BLaER1 (cell line): ENCODE measurements around the gene ELMOD3.

Experiments used
- H3K27ac ChIP-seq: shearing (Covaris generic); formaldehyde crosslinking; 2 replicates; pipeline ENCODE4 v1.8.1; 2022
- H3K27me3 ChIP-seq: shearing (Covaris generic); formaldehyde crosslinking; 2 replicates; pipeline ENCODE4 v1.8.1; 2022
- H3K36me3 ChIP-seq: shearing (Covaris generic); formaldehyde crosslinking; 2 replicates; pipeline ENCODE4 v1.8.1; 2022
- H3K4me1 ChIP-seq: shearing (Covaris generic); formaldehyde crosslinking; 2 replicates; pipeline ENCODE4 v1.8.1; 2022
- H3K4me2 ChIP-seq: shearing (Covaris generic); formaldehyde crosslinking; 2 replicates; pipeline ENCODE4 v1.8.1; 2022
- H3K4me3 ChIP-seq: shearing (Covaris generic); formaldehyde crosslinking; 2 replicates; pipeline ENCODE4 v1.8.1; 2022
- H3K9ac ChIP-seq: shearing (Covaris generic); formaldehyde crosslinking; 2 replicates; pipeline ENCODE4 v1.8.1; 2022
- H3K9me3 ChIP-seq: shearing (Covaris generic); formaldehyde crosslinking; 2 replicates; pipeline ENCODE4 v1.8.1; 2022
- H4K20me1 ChIP-seq: shearing (Covaris generic); formaldehyde crosslinking; 2 replicates; pipeline ENCODE4 v1.8.1; 2022
- Cebpa-rat ChIP-seq: shearing (Covaris generic); IDR thresholded peaks from 2 replicates; pipeline ENCODE4 v1.8.1; 2022

Gene ELMOD3

DNA sequence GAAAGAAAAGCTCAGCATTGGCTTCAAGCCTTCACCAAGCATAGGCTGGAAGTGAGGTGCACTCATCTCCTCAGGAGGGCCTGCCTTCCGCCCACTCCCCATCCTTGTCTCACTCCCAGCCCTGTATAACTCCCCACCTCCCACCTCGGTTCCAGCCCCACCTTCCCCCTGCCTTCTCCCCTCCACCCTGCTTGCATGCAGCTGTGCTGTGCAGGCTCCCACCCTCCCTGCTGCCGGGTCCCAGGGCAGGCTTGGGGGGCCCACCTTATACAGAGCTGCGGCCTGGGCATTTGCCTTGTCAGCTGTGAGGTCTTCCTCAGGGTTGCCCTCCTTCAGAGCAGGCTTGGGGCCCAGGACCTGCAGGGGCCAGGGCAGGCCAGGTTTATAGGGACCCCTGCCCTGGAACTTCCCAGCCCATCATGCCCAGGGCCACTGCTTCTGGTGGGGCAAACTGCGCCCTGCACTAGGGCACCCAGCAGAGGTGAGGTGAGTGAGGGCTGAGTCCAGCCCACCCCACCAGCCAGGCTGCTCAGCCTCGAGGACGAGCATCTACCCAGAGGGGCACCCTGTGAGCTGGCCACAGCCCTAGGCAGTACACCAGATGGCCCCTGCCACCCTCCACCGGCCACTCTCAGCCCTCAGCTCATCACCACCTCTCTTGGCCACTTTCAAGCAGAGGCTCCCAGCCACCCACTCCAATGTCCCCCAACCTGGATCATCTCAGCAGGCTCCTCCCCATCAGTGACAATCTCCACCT lies 44.0 kb downstream of the ELMOD3 start:
- H3K4me3 ChIP-seq: no peak overlapping the region
- TF ChIP-seq Cebpa-rat: no peak
- H4K20me1 ChIP-seq: no peaks in the 10 kb centered on the region
- H3K27ac ChIP-seq: peak overlapping the region; percentile 18; the same call in 1 of the 2 replicates
- H3K27me3 ChIP-seq: no peaks in the 10 kb centered on the region
- H3K4me1 ChIP-seq: peaks cover 29% of the 10 kb centered on the region
- 0 out of 2 replicates have a peak overlapping the region, but pooled peaks have one; percentile 12 for H3K9ac ChIP-seq
- H3K4me2 ChIP-seq: no peak overlapping the region
- H3K36me3 ChIP-seq: peaks cover 82% of the 10 kb centered on the region
- peaks cover 5% of the 10 kb centered on the region; the same call in 1 of the 2 replicates for H3K9me3 ChIP-seq

DNA sequence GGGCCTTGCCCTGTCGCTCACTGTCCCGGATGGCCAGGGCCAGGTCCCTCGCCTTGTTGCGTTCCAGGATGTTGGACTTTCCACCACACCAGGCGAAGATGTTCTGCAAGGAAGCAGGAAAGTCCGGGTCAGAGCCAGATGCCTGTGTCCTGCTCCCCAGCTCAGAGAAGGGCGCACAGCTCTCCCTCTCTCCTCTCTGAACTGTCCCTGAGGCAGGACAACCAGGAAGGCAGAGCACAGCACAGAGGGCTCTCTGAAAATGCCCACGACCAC lies 44.5 kb downstream of the ELMOD3 start:
- peaks cover 77% of the 10 kb centered on the region for H3K36me3 ChIP-seq
- no peaks in the 10 kb centered on the region for H3K27me3 ChIP-seq
- no peak for TF ChIP-seq Cebpa-rat
- H3K9ac ChIP-seq: no peak overlapping the region
- H4K20me1 ChIP-seq: no peaks in the 10 kb centered on the region
- peaks cover 9% of the 10 kb centered on the region; the same call in 1 of the 2 replicates for H3K9me3 ChIP-seq
- no peak overlapping the region for H3K27ac ChIP-seq
- no peak overlapping the region for H3K4me3 ChIP-seq
- peaks cover 26% of the 10 kb centered on the region for H3K4me1 ChIP-seq
- H3K4me2 ChIP-seq: no peak overlapping the region

DNA sequence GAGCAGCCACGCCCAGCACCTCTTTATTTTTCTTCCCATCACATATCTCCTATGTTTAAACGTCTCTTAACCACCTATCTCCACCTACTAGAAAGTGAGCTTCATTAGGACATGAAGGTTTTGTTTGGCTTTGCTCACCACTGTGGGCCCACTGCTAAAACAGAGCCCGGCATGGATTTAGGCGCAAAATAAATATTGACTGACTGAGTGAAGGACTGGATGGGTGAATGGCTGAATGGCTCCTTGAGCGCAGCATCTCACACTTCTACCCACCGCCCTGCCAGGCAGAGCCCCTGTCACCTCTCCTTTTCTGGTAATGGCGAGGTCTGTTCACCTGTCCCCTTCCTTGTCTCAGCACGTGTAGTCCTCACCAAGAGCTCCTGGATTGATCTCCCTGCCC lies 45.5 kb downstream of the ELMOD3 start:
- H3K4me1 ChIP-seq: peaks cover 33% of the 10 kb centered on the region
- H3K27ac ChIP-seq: no peak overlapping the region
- no peak overlapping the region for H3K4me3 ChIP-seq
- peaks cover 9% of the 10 kb centered on the region; the same call in 1 of the 2 replicates for H3K9me3 ChIP-seq
- H4K20me1 ChIP-seq: no peaks in the 10 kb centered on the region
- no peak for TF ChIP-seq Cebpa-rat
- no peaks in the 10 kb centered on the region for H3K27me3 ChIP-seq
- no peak overlapping the region for H3K4me2 ChIP-seq
- peaks cover 68% of the 10 kb centered on the region for H3K36me3 ChIP-seq
- H3K9ac ChIP-seq: no peak overlapping the region

DNA sequence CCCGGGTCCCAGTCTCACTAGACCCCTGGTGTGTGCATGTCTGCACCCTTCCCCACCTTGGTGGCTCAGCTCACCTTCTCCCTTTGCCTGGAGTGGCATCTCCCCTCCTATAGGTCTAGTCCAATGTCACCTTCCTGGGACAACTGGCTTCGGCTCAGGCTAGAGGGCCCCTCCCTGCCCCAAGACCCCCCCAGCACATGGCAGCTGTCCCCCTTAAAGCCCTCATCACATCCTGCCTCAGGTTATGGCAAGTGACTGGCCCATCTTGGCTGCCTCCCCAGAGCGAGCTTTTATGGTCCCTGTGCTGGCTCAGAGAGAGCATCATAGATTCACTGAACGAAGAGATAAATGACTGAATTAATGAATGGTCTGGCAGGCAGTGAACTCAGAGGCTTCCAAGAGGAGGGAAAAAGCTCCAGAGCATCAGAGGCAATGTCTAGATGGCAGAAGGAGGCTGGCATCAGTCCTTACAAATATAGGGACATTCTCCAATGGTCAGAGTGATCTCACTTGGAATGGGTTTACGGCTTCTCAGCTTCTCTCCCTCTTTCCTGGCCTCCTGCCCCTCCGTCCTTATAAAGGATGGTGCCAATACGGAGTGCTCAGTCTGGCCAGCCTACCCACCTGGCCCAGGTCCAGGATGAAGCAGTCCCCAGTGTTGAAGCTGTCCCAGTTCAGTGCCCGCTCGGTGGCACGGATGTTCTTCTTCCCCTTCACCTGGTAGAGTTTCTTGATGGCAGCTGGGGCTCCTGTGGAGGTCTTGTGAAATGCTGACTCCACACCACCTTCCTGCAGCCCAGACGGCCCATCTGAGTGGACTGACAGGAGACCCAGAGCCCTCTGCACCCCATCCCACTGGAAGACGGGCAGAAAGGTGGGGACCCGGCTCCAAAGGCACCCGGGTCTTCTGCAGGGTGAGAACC lies 46.2 kb downstream of the ELMOD3 start:
- H3K4me1 ChIP-seq: peaks cover 41% of the 10 kb centered on the region
- H3K9me3 ChIP-seq: peaks cover 9% of the 10 kb centered on the region; the same call in 1 of the 2 replicates
- H3K4me3 ChIP-seq: no peak overlapping the region
- H4K20me1 ChIP-seq: no peaks in the 10 kb centered on the region
- H3K9ac ChIP-seq: no peak overlapping the region
- TF ChIP-seq Cebpa-rat: no peak
- peak overlapping the region; percentile 65; the same call in 1 of the 2 replicates for H3K4me2 ChIP-seq
- peak overlapping the region; percentile 78 for H3K27ac ChIP-seq
- H3K36me3 ChIP-seq: peaks cover 60% of the 10 kb centered on the region
- H3K27me3 ChIP-seq: no peaks in the 10 kb centered on the region

DNA sequence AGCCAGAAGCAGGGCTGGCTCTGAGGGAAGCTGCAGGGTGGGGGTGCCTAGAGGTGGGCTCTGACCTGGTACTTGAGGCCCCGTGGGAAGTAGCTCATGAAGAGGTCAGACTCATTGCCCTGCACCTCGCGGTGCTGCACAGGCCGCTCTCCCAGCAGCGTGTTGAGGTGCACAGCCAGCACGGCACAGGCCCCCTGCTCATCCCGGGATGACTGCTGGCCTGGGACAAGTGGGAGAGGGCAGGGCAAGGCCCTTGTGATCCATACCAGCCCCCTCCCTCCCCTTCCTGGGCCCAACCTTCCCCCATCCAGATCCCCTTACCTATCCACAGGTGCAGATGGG lies 46.9 kb downstream of the ELMOD3 start:
- Histone ChIP-seq H3K4me2 (peak overlapping the region; percentile 65), H3K9ac (0 out of 2 replicates have a peak overlapping the region, but pooled peaks have one; percentile 48), H3K4me3 (no peak overlapping the region), H4K20me1 (no peaks in the 10 kb centered on the region), H3K9me3 (peaks cover 9% of the 10 kb centered on the region; the same call in 1 of the 2 replicates), H3K36me3 (peaks cover 54% of the 10 kb centered on the region), H3K27ac (peak overlapping the region; percentile 78), H3K27me3 (no peaks in the 10 kb centered on the region), H3K4me1 (peaks cover 47% of the 10 kb centered on the region)
- no peak for TF ChIP-seq Cebpa-rat

DNA sequence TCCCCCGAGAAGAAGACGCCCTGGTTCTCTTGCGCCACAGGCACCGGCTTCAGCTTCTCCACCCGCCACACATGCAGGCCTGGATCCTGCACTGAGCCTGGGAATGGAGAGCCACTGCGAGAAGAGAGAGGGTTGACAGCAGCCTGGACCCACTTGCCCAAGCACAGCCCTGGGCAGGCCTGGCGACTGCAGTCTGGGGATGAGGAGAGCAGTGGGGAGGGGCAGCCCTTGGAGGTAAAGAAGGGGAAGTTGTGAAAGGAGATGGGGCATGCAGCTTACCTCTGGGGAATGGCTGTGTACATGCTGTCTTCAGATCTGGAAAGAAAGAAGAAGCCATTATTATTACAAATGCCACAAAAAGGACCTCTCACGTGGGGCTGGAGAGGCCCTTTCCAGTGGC lies 47.3 kb downstream of the ELMOD3 start:
- Histone ChIP-seq H3K27me3 (no peaks in the 10 kb centered on the region), H3K4me3 (no peak overlapping the region), H3K36me3 (peaks cover 50% of the 10 kb centered on the region), H4K20me1 (no peaks in the 10 kb centered on the region), H3K9me3 (peaks cover 9% of the 10 kb centered on the region; the same call in 1 of the 2 replicates), H3K4me1 (peaks cover 51% of the 10 kb centered on the region), H3K4me2 (peak overlapping the region; percentile 65), H3K27ac (peak overlapping the region; percentile 78), H3K9ac (peak overlapping the region; percentile 48; the same call in 1 of the 2 replicates)
- no peak for TF ChIP-seq Cebpa-rat

DNA sequence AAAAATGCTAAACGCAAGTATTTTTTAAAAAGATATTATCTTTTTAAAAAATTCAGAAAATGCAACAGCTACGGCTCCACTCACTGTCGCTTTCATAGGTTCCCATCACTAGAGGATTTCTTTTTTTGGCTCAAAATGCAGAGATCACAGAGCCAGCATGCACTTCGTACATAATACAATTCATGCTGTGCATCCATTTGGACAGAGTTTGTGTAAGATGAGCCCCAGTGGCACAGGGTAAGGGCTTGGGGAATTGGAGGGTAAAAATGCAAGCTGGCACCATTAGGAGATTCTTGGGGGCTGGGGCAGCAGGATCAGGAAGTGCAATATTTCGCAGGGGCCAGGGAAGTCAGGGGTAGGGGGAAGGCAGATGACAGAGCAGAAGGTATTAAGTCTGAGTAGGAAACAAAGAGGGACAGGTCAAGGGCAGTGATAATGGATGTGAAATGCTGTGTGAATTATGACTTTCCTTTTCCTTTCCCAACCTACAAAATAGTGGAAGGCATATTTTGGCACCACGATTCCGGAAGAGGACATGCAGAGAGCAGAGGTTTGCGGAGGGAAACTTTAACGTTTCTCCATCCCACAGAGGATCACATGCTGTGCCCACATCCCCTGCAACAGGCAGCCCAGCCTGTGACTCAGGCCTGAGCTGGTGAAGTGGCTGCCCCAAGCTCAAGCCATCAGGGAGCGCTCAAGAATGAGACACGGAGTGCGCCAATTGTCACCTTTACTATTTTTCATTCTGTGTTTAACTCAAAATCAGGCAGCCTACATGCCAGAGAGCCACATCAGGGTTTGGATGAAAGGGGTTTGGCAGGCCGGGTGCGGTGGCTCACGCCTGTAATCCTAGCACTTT lies 50.9 kb downstream of the ELMOD3 start:
- Histone ChIP-seq H3K4me2 (peak overlapping the region; percentile 93), H3K36me3 (peaks cover 15% of the 10 kb centered on the region), H3K4me3 (peak overlapping the region; percentile 56), H4K20me1 (no peaks in the 10 kb centered on the region), H3K27ac (peak overlapping the region; percentile 88), H3K4me1 (peaks cover 85% of the 10 kb centered on the region), H3K9me3 (peaks cover 9% of the 10 kb centered on the region; the same call in 1 of the 2 replicates), H3K9ac (peak overlapping the region; percentile 68), H3K27me3 (no peaks in the 10 kb centered on the region)
- no peak for TF ChIP-seq Cebpa-rat

DNA sequence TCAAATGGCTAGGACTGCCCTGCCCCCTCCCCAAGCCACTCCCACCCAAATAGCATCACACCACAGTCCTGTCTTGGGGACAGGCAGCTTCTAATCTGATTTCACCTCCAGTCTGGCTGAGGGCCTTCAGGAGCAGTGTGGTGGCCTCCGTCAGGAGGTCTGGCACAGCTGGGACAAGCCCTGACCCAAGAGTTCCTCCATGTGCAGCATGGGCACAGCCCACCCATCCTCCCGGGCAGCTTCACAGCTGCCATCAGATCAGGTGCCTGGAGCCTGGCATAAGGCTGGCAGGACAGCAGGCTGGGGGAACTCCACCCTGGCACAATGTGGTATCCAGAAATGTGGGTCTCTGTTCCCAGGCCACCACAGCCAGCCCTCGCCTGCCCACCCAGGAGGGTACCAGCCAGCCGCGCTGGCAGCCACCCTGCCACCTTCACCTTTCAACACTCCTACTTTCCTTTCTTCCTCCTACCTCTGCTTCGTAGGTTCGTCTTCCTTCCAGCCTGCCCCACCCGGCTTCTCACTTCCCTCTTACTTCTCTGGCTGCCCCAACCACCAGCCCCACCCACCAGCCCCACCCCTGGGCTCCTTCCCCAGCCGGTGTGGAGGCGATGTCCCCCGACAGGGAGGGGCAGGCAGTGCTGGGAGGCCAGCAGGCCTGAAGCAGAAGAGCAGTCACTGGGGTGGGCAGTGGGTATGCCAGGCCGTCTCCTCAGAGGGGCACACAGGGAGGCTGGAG lies 55.4 kb downstream of the ELMOD3 start, which contains the start of gene CAPG:
TSS of gene CAPG (minus strand) at position 522 of the 739 bp plus-strand sequence. CDS start 8,221 bp downstream, outside the sequence.
- Histone ChIP-seq H3K36me3 (no peaks in the 10 kb centered on the region), H3K4me3 (peak within 1 kb of the TSS; percentile 66), H4K20me1 (no peaks in the 10 kb centered on the region), H3K27ac (peak within 1 kb of the TSS; percentile 88), H3K27me3 (peaks cover 25% of the 10 kb centered on the region), H3K4me2 (peak within 1 kb of the TSS; percentile 93), H3K9ac (peak within 1 kb of the TSS; percentile 72), H3K4me1 (peaks cover 91% of the 10 kb centered on the region), H3K9me3 (no peaks in the 10 kb centered on the region)
- no peak for TF ChIP-seq Cebpa-rat
